ENCODE data around the gene MARVELD2. TPM values are rescaled to one million over a fixed set of nuclear protein-coding genes. Genes with fewer than 3 reads are reported as not detected.
"Not testable (repeated sequence)": the region's sequence is repeated elsewhere in the genome, so short reads cannot be mapped to it uniquely, and the experiment has no call there.

The MARVELD2 gene
- total and polyA plus RNA-seq, 9 donors = 0.25 to 9.2 (median 1.7) TPM

GRCh38 chr5:69369340-69370121 is 45.4 kb upstream of the MARVELD2 start, which contains the start of the genes AK6, RAD17 and TAF9:
AK6 (minus strand) TSS chr5:69369520; CDS start chr5:69369490, 30 bp downstream.
RAD17 (plus strand) TSS chr5:69369818; CDS start chr5:69372209, 2,391 bp downstream.
TAF9 (minus strand) TSS chr5:69369520; CDS start chr5:69365737, 3,783 bp downstream.
- H3K9me3 ChIP-seq = no peaks in the 10 kb centered on the region
- H3K27me3 ChIP-seq = no peaks in the 10 kb centered on the region
- peak within 1 kb of the TSS; percentile 97 to 99 for H3K27ac ChIP-seq
- intact Hi-C loops (cut with DNase I) = no loop called here
- peaks cover 1% of the 10 kb centered on the region for H3K4me1 ChIP-seq (ENCODE audit: insufficient read depth)
- peak; percentile 89 to 95 (median 93) for DNase-seq
- H3K36me3 ChIP-seq = no peaks in the 10 kb centered on the region
- peak within 1 kb of the TSS; percentile 86 for H3K4me3 ChIP-seq
- TF ChIP-seq POLR2A (IDR thresholded peaks at IDR 0.05) (peak; percentile 74), EP300 (IDR thresholded peaks at IDR 0.05) (no peak)
- TF ChIP-seq, protein P1, sequence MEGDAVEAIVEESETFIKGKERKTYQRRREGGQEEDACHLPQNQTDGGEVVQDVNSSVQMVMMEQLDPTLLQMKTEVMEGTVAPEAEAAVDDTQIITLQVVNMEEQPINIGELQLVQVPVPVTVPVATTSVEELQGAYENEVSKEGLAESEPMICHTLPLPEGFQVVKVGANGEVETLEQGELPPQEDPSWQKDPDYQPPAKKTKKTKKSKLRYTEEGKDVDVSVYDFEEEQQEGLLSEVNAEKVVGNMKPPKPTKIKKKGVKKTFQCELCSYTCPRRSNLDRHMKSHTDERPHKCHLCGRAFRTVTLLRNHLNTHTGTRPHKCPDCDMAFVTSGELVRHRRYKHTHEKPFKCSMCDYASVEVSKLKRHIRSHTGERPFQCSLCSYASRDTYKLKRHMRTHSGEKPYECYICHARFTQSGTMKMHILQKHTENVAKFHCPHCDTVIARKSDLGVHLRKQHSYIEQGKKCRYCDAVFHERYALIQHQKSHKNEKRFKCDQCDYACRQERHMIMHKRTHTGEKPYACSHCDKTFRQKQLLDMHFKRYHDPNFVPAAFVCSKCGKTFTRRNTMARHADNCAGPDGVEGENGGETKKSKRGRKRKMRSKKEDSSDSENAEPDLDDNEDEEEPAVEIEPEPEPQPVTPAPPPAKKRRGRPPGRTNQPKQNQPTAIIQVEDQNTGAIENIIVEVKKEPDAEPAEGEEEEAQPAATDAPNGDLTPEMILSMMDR (IDR thresholded peaks at IDR 0.05) = peak in 2 of 3 donors; percentile 15 to 24
- 0% methylated on average over 57 to 66 of the region's 66 CpGs for WGBS, 3 donors

GRCh38 chr5:69370335-69370734 is 44.6 kb upstream of the MARVELD2 start:
- H3K27me3 ChIP-seq; intact Hi-C loops (cut with DNase I); H3K4me1 ChIP-seq (ENCODE audit: insufficient read depth); H3K9me3 ChIP-seq; H3K36me3 ChIP-seq; H3K27ac ChIP-seq: not testable (repeated sequence)
- H3K4me3 ChIP-seq = peak overlapping the region; percentile 86
- WGBS, 3 donors = 0 to 4% (median 1%) methylated on average over 16 of the region's 16 CpGs
- DNase-seq = peak in 1 of 5 donors; percentile 39

GRCh38 chr5:69372394-69372793 is 42.5 kb upstream of the MARVELD2 start:
- TF ChIP-seq POLR2A (IDR thresholded peaks at IDR 0.05) (no peak), EP300 (IDR thresholded peaks at IDR 0.05) (no peak)
- TF ChIP-seq, protein P1 (IDR thresholded peaks at IDR 0.05) = no peak
- no peak overlapping the region for H3K4me3 ChIP-seq
- H3K36me3 ChIP-seq = no peaks in the 10 kb centered on the region
- peaks cover 1% of the 10 kb centered on the region for H3K4me1 ChIP-seq (ENCODE audit: insufficient read depth)
- WGBS, 3 donors = 93 to 96% (median 95%) methylated on average over 5 of the region's 5 CpGs
- H3K9me3 ChIP-seq = no peaks in the 10 kb centered on the region
- intact Hi-C loops (cut with DNase I) = no loop called here
- H3K27me3 ChIP-seq = no peaks in the 10 kb centered on the region
- no peak overlapping the region for H3K27ac ChIP-seq
- no peak for DNase-seq

- no peaks in the 10 kb centered on the region for H3K36me3 ChIP-seq
These were observed 39.9 kb upstream of the MARVELD2 start for GRCh38 chr5:69374911-69375446.

More at GRCh38 chr5:69374911-69375446, 39.9 kb upstream of the MARVELD2 start:
- intact Hi-C loops (cut with DNase I) = no loop called here
- TF ChIP-seq POLR2A (IDR thresholded peaks at IDR 0.05) (no peak), EP300 (IDR thresholded peaks at IDR 0.05) (no peak)
- TF ChIP-seq, protein P1 (IDR thresholded peaks at IDR 0.05) = no peak
- WGBS, 3 donors = 79 to 86% (median 84%) methylated on average over 4 of the region's 4 CpGs
- Histone ChIP-seq H3K4me1 (ENCODE audit: insufficient read depth) (no peaks in the 10 kb centered on the region), H3K4me3 (no peak overlapping the region), H3K9me3 (no peaks in the 10 kb centered on the region), H3K27ac (no peak overlapping the region), H3K27me3 (no peaks in the 10 kb centered on the region)
- DNase-seq = no peak

All from ovary (tissue), 9 donors.